GM19240 (cell line): ENCODE results near the gene STRIP1.
A peak's percentile ranks its signal among the peaks of the same experiment; 100 is the strongest.

Experiments used
- DNase-seq: peaks from one replicate; pipeline ENCODE4 v3.0.0; 2011; ENCODE audit warnings: low spot score; ENCODE audit not compliant: insufficient read length

The STRIP1 gene, protein sequence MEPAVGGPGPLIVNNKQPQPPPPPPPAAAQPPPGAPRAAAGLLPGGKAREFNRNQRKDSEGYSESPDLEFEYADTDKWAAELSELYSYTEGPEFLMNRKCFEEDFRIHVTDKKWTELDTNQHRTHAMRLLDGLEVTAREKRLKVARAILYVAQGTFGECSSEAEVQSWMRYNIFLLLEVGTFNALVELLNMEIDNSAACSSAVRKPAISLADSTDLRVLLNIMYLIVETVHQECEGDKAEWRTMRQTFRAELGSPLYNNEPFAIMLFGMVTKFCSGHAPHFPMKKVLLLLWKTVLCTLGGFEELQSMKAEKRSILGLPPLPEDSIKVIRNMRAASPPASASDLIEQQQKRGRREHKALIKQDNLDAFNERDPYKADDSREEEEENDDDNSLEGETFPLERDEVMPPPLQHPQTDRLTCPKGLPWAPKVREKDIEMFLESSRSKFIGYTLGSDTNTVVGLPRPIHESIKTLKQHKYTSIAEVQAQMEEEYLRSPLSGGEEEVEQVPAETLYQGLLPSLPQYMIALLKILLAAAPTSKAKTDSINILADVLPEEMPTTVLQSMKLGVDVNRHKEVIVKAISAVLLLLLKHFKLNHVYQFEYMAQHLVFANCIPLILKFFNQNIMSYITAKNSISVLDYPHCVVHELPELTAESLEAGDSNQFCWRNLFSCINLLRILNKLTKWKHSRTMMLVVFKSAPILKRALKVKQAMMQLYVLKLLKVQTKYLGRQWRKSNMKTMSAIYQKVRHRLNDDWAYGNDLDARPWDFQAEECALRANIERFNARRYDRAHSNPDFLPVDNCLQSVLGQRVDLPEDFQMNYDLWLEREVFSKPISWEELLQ

DNA sequence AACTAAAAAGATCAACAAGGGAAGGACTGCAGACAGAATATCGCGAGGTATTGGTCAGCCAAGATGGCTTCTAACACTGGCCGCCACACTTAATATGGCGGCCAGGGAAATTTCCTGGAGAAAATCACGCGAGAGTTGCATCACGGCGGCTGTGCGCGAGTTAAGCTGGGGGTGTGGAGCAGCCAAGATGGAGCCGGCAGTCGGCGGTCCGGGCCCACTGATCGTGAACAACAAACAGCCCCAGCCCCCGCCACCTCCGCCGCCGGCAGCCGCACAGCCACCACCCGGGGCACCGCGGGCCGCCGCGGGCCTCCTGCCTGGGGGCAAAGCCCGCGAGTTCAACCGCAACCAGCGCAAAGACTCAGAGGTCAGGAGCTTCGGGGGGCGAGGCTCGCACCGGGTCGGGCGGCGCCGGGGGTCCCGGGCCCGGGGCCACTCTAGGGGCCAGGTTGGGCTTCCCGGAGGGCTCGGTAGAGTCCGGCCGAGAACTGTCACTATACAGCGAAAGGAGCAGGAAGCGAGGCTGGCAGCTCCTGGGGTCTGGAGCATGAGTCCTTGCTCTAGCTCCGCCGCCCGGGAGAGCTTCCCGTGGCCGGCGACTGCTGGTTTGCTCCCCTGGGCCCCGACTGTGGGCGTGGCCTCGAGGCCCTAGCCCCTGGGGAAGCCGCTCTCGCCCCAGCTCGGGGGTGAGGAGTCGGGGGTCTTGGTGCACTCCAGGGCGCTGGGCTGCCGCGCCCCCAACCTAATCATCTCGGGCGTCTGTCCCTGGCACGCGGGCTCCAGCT is at the start of gene STRIP1:
Gene STRIP1 (plus strand): TSS at position 174 of the 785 bp plus-strand sequence. CDS start 14 bp downstream, at position 188.
- peak; percentile 73 for DNase-seq

DNA sequence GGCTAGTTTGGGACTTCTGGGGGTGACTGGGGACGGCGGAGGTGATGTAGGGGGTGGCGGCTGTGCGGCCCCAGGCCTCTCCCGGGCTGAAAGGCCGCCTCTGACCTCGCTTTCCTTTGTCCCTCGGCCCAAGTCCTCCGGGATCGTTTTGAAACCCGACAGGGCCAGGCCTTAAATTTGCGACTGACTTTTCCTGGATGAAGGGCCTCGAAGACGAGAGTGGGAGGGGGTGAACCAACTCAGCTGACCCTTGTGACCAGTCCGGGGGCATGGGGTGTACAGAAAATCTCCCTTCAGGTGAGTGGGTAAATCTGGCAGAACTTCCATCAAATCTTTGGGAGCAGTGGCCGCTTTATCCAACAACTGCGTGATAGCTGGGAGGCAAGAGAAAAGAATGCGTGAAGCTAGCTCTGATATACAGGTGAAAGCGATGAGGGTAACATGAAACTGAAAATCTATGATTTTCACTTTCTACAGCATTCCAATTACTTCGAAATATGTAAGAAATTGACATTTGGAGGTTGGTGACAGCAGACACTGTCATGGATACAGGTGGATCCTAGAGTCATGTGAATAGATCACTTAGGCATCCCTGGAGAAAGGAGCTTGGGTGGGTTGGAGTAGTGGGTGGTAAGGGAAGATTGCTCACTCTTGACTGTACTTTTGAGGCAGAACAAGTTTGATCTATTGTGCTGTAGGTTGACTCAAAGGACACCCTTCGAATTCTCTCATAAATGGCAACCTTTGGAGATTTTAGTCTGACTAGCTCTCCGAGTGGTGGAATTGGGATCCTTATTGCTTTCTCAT is 49.0 kb upstream of the STRIP1 start:
- DNase-seq = peak; percentile 10

DNA sequence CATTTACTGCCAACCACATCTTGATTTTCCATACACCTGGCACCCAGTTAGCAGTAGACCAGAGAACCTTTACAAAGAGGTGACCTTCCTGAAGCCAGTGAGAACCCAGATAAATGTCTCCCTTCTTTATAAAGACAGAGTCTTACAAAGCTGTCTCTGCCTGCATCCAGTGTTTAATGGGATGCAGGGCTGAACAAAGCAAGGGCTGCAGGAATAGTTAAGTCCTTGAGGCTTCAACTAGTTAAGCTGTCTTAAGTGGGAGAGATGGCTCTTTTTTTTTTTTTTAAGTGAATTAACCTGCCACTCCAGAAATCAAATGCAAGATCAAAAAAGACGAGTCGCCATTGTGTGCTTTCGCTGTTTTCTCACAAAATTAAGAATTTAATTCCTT is 48.4 kb upstream of the STRIP1 start:
- no peak for DNase-seq

DNA sequence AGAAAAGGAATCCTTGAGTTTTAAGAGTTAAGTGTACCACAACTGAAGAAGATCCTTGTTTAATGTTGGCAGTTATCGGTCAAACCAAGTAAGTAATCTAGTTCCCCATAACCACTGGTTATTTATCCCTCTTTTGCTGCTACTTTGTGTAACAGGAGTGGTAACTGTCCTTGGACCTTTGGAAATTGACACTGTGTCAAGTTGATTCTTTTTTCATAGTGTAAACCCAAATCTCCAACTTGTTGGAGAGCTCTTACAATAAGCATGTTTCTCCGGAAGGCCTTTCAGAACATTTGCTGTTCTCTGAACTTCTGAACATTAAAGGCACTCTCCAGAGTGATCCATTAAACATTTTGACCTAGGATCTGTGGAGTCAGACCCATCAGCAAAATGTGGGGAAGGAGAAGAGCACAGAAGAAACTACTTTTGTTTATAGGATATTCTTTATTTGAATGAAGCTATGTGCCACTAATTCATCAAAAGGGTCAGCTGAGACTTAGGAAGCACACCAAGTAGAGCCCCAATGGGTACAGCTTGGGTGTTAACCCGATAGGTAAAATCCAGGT is 46.0 kb upstream of the STRIP1 start:
- DNase-seq = no peak

DNA sequence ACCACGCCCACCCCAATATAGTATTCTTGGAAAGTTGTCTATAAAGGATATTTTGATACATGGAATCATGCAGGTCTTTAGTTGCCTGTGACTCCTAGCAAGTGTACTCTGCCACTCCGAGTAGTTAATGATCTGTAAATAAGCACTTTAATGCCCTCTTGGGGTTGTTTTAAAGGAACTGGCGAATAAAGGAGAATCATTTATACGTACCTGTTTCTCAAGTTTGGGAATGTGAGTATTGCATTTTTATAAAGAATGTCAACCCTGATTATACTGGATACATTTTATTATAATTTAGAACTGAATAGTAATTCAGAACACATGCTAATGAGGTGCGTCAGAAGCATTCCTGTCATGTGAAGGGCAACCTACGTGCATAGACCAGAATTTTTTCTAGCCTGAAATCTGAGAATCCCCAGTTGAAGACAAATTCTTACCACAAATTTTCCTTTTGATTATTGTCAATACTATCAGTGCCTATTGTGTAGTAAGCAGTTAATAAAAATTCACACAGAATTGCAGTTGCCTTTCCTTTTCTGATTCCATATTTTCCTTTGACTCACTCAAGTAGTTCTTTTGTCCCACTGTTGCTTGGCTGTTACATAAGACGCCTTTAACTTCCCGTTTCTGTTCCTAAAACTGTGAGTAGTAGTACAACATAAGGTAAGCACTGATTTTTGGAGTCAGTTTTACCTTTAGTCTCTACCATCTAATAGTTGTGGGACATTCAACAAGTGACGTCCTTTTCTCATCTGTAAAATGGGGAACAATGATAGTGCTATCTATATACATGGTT is 44.7 kb upstream of the STRIP1 start:
- no peak for DNase-seq

DNA sequence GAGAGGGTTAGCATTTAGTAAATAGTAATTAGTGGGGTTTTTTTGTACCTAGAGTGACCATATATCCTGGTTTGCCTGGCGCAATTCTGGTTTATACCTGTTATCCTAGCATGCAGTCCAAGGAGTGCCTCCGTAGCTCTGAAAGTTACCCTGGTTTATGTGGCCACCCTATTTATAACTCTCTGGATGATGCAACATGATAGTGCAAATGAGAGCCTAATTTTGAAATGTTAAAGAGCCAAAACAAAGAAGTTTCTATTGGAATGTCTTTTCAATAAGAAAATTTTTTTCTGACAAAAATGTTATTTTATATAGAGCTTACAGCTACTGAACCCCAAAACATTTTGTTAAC is 44.1 kb upstream of the STRIP1 start:
- no peak for DNase-seq

DNA sequence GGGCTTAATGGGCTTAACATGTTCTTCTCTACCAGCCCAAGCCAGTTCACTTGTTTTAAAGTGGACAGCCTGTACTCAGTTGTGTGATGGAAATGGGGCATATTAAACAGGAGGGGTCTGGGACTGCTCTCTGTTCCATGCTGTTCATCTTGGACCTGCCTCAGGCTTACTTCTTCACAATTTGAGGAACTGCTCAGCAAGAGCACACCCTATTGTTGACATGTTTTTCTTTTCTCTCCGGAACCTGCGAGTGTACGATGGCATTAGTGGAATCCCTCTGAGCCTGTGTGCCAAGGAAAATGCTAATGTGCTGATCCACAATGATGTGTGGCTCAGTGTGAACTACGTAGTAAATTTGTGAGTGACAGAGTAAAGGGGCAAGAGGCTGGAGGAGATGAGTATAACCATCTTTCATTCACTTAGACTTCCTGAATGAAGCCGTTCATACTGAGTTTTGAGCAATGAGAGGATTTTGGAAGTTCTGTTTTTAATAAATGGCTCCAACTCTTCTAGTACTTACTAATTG is 43.0 kb upstream of the STRIP1 start:
- DNase-seq = no peak

DNA sequence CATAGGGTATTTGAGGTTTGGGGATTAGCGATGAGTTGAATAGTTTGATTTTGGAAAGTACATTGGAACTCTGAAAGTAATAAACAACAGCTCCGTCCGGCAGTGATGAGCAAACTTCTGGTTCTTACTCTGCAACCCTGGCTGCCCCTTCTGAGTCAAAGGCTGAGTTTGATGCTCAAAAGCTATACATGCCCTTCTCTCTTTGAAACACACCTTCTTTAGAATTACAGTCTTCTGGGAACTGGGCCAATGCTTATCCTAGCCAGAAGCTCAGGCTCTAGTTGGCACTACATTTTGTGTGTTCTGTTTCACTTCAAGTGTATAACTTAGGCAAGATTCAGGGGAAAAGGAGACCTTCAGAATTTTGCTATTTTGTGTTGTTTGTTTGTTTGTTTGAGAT is 40.5 kb upstream of the STRIP1 start:
- no peak for DNase-seq

DNA sequence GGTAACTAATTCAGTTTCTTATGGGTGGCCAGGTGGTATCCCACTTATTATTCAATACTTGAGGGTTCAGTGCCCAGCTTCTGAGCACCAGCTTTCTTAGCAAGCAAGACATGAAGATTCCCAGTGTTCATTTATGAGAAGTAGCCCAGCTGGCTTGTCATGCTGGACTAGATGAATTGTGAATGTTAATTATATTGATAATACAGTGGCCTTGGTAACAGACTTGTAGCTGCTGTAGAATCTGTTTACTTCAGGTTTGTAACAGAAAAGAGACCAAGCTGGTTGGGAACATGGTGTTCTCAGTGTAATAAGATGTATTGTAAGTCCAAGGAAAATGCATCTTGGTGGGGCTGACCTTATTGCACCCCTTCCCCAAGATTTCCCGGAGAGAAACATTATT is 39.8 kb upstream of the STRIP1 start:
- no peak for DNase-seq

DNA sequence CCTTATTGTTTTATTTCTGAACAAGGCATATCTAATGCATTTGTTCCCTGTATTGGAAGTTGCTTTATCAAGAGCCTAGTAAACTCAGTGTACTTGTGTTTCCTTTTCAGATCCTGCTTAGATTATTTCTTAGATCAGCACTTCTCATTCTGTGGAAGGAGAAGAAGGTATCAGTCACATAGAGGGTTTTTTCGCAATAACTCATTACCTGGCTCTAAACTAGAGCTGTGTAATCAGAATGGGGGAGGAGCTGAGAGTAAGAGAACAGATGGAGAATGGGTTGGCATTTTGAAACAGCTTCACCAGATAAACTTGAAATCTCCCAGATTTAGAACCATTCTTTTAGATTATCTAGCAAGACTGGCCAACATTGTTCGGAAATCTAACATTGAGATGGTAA is 38.9 kb upstream of the STRIP1 start:
- DNase-seq = no peak

DNA sequence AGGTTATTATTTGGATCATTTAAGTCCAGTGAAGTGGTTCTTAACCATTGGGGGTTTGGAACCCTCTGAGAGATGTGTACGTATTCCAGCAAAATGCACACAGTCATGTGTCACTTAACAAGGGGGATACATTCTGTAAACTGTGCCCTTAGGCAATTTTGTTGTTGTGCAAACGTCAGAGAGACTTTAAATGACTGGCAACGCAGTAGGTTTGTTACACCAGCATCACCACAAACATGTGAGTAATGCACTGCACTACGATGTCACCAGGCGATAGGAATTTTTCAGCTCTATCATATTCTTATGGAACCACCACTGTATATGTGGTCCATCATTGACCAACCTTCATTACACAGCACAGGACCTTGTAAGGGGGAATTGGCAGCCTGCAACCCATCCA is 37.9 kb upstream of the STRIP1 start:
- DNase-seq = no peak

DNA sequence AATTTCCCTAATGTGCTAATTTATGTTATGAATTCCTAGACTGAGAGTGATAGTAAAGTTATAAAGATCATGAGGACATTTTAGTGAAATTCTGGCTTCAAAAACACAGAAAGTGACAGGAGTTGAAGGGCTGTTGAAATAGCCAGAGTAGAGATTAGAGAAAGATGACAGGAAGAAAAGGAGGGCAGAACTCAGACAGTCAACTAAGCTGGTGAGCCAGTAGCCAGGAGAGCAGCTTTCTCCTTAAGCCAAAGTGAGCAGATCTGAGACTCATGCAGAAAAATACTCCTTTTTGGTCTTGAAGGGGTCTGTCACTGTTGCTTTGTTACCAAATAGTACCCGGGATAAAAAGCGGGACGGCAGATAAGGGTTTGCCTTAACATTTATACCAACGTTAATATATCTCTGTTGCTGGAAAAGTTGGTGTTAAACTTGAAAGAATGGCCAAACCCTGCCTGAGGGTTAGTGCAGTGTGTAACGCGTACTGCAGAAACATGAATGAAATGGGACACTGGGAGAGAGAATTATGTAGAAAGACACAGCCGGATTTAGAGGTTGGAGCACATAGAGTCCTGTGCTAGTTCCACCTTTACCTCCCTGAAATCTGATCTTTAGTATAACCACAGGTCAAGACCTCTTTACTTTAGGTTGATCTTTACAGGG is 37.1 kb upstream of the STRIP1 start:
- no peak for DNase-seq

DNA sequence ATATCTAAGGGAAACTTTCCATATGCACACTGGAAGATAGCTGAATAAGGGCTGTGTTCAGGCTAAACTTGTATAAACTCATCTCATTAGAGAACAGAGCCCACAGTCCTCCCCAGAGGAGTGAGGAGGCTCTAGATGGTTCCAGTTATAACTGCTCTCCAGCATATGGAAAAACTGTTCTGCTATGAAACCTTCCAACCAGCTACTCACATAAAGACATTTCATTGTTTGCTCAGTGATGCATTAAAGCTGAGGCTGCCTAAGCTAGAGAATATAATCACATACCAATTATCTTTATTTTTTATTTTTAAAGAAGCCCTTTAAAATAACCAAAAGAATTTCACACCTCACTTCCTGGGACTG is 36.6 kb upstream of the STRIP1 start:
- DNase-seq = no peak

DNA sequence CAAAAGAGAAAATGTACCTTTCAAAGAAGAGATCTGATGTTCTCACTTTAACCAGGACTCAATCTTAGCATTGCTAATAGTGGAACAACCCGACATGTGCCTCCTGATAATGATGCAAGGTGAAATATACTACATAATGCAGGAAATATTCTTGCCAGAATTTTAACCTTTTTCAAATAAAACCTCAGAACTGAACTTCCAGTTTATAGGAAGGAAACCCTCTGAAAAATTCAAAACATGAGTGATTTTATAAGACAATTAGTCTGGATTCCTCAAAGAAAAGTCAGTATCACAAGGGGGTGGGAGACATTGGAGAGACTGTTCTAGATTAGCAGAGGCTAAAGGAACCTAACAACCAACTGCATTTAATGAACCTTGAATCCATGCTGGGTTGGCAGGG is 31.7 kb upstream of the STRIP1 start:
- no peak for DNase-seq

DNA sequence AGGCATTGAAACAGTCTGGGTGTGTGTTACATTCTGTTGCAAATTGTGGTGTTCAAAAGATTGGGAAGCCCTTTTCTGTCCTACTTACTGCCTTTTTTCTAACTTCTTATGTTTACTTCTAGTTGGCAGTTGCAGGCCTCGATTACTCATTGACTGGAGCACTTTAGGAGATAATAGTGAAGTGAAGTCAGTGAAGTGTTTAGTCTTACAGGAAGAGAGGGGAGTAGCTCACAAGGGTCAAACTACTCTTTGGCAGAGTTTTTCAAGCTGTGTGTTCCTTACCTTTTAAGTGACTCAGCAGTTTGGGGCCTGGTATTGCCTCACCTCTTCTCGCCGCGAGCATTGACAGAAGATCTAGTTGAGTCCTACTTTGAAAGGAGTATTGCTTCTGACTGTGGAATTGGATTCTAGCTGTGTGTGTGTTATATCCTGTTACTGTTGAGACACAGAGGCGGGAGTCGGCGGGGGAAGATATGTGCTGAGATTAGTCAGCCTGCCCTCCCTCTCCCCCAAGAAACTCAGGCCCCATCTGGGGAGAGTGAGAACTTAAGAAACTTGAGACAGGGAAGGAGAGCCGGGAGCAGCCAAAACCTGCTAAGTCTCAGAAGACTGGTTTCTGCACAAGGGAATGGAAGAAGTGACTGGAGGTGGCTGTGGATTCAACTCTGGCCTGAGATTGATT is 30.5 kb upstream of the STRIP1 start:
- DNase-seq = peak; percentile 14

DNA sequence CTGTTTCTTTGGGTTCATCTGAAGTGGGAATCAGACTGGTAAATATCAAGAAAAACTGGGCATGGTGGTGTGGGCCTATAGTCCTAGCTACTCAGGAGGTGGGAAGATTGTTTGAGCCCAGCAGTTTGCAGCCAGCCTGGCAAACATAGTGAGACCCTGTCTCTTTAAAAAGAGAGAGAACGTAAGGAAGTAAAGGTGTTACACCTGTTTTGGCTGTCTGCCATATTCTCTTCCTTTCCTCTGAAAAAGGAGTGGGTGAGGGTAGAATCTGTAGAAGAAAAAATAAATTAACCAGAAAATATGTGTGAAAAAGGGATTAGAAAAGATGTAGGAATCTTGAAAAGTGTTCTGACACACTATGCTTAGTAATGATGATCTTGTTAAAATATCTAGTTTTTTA is 29.8 kb upstream of the STRIP1 start:
- no peak for DNase-seq

DNA sequence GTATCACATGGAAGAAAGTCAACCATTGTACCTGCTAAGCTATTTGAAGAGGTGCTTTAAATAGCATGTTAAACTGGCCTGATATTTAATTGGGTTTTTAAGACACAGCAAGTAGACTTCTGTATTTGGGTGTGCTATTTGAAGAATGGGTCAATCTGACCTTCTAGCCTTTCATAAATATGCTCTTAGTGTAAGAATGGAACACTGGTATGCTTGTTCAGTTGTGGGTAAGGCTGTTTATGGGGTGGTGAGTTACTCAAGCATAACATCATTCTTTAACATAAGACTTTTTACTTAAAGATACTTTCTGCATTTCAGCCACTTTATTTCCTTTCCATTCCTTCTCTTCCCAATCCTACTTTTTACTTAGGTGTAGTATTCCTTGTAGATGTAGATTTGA is 28.5 kb upstream of the STRIP1 start:
- no peak for DNase-seq

DNA sequence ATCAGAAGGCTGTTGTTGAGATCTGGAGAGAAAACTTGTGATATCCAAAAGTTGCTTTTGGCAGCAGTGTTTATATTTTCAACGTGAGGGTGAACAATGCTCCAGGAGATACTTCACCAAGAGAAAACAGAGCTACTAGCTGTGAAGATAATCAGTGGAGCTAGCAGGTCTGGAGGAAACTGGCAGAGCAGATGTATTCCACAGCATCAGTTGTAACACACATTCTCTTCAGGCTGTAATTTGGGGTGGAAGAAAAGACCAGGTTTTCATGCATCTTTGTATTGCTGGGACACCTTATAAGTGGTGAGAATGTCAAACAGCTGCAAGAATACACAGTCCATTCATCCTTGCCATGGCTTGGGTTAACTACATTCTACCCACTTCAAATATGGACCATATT is 27.9 kb upstream of the STRIP1 start:
- no peak for DNase-seq
